A673 (cell line): ENCODE measurements around the gene PER3.

ENCODE experiments used
- CTCF ChIP-seq: fragments of 300-800, 200-600 bp; sonication (generic); conservative IDR thresholded peaks from 2 replicates; pipeline ENCODE4 v1.5.1; 2017; ENCODE audit warnings: low read depth, mild to moderate bottlenecking, antibody characterized with exemption, low read length, moderate library complexity, mixed read lengths
- EZH2 ChIP-seq: fragments of 200-600 bp; sonication (generic); IDR thresholded peaks from 2 replicates; pipeline ENCODE4 v1.6.1; 2017; ENCODE audit warnings: borderline replicate concordance, low read depth, mild to moderate bottlenecking, mixed read lengths, antibody characterized with exemption, low read length; ENCODE audit not compliant: poor library complexity, severe bottlenecking

GRCh38 chr1:7838714-7839113, 54.6 kb downstream of the PER3 start:
- no peak for TF ChIP-seq CTCF
- no peak for TF ChIP-seq EZH2
